ENCODE measurements around the gene AKAP6. TPM values are rescaled to one million over a fixed set of nuclear protein-coding genes. Genes with fewer than 3 reads are reported as not detected.
"Not testable (repeated sequence)": the region's sequence is repeated elsewhere in the genome, so short reads cannot be mapped to it uniquely, and the experiment has no call there.

AKAP6 gene
- polyA plus RNA-seq, 2 donors: 1.5 to 1.6 TPM

DNA sequence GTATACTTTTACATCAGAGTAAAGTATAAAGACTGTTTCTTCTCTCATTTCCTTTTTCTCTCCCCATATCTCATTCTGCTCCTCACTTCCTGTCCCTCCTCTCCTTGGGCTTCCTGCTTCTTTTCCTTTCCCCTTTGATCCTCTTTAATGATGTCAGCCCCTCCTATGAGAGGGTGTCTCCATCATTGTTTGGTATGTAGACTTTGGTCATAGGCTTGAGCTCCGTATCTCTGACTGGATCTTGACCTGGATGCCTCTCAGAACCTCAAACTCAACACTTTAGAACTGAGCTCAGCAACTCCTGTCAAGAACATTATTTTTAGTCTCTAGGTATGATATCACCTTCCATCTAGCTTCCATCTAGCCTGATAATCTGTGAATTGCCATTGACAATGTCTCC, 50.3 kb downstream of the AKAP6 start:
- H3K9me3 ChIP-seq (ENCODE audit: control insufficient read depth in 2 of 2, insufficient read depth in 1 of 2, low read depth in 1 of 2, low read length in 1 of 2): no peaks in the 10 kb centered on the region
- WGBS, 2 donors: 65 to 69% methylated on average over 1 of the region's 1 CpG
- H3K27me3 ChIP-seq (ENCODE audit: control insufficient read depth in 1 of 2, insufficient read depth in 2 of 2, low read length in 2 of 2): no peaks in the 10 kb centered on the region
- H3K4me3 ChIP-seq (ENCODE audit: low read depth in 1 of 2, low read length in 2 of 2): no peak overlapping the region
- no peaks in the 10 kb centered on the region for H3K4me1 ChIP-seq (ENCODE audit: control insufficient read depth in 2 of 2, insufficient read depth in 2 of 2, low read length in 1 of 2)
- no peak overlapping the region for H3K27ac ChIP-seq (ENCODE audit: low read depth in 2 of 2, low read length in 1 of 2)
- no peaks in the 10 kb centered on the region for H3K36me3 ChIP-seq (ENCODE audit: control insufficient read depth in 2 of 2, insufficient read depth in 2 of 2, low read length in 1 of 2)

GRCh38 chr14:32381869-32382268, 52.8 kb downstream of the AKAP6 start:
- Histone ChIP-seq H3K4me3 (ENCODE audit: low read depth in 1 of 2, low read length in 2 of 2) (no peak overlapping the region), H3K27me3 (ENCODE audit: control insufficient read depth in 1 of 2, insufficient read depth in 2 of 2, low read length in 2 of 2) (no peaks in the 10 kb centered on the region), H3K36me3 (ENCODE audit: control insufficient read depth in 2 of 2, insufficient read depth in 2 of 2, low read length in 1 of 2) (no peaks in the 10 kb centered on the region), H3K9me3 (ENCODE audit: control insufficient read depth in 2 of 2, insufficient read depth in 1 of 2, low read depth in 1 of 2, low read length in 1 of 2) (no peaks in the 10 kb centered on the region), H3K4me1 (ENCODE audit: control insufficient read depth in 2 of 2, insufficient read depth in 2 of 2, low read length in 1 of 2) (no peaks in the 10 kb centered on the region), H3K27ac (ENCODE audit: low read depth in 2 of 2, low read length in 1 of 2) (no peak overlapping the region)
- 60 to 69% methylated on average over 2 of the region's 2 CpGs for WGBS, 2 donors

DNA sequence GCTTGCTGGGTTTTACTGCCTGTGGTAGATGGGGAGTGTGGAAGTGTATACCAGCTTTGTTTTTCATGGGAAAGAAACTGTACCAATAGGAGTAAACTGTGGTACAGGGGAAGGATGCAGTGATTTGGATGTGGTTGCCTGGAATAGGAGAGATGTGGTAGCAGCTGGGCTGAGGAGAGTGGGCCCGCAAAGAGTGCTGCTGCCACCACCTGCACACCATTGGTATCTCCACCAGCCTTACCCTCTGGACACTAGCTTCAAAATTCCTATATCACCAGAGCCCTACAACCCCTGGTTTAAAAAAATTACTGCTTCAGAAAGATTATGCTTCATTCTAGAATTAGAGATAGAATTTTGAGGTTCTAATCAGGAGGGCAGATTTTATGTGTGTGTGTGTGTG, 53.6 kb downstream of the AKAP6 start:
- WGBS, 2 donors: 60 to 72% methylated on average over 1 of the region's 1 CpG
- no peak overlapping the region for H3K27ac ChIP-seq (ENCODE audit: low read depth in 2 of 2, low read length in 1 of 2)
- H3K36me3 ChIP-seq (ENCODE audit: control insufficient read depth in 2 of 2, insufficient read depth in 2 of 2, low read length in 1 of 2): no peaks in the 10 kb centered on the region
- no peak overlapping the region for H3K4me3 ChIP-seq (ENCODE audit: low read depth in 1 of 2, low read length in 2 of 2)
- H3K27me3 ChIP-seq (ENCODE audit: control insufficient read depth in 1 of 2, insufficient read depth in 2 of 2, low read length in 2 of 2): no peaks in the 10 kb centered on the region
- no peaks in the 10 kb centered on the region for H3K9me3 ChIP-seq (ENCODE audit: control insufficient read depth in 2 of 2, insufficient read depth in 1 of 2, low read depth in 1 of 2, low read length in 1 of 2)
- H3K4me1 ChIP-seq (ENCODE audit: control insufficient read depth in 2 of 2, insufficient read depth in 2 of 2, low read length in 1 of 2): no peaks in the 10 kb centered on the region

GRCh38 chr14:32383364-32384009, 54.4 kb downstream of the AKAP6 start:
- Histone ChIP-seq H3K27ac (ENCODE audit: low read depth in 2 of 2, low read length in 1 of 2) (no peak overlapping the region), H3K4me3 (ENCODE audit: low read depth in 1 of 2, low read length in 2 of 2) (no peak overlapping the region), H3K9me3 (ENCODE audit: control insufficient read depth in 2 of 2, insufficient read depth in 1 of 2, low read depth in 1 of 2, low read length in 1 of 2) (no peaks in the 10 kb centered on the region), H3K27me3 (ENCODE audit: control insufficient read depth in 1 of 2, insufficient read depth in 2 of 2, low read length in 2 of 2) (no peaks in the 10 kb centered on the region), H3K4me1 (ENCODE audit: control insufficient read depth in 2 of 2, insufficient read depth in 2 of 2, low read length in 1 of 2) (no peaks in the 10 kb centered on the region), H3K36me3 (ENCODE audit: control insufficient read depth in 2 of 2, insufficient read depth in 2 of 2, low read length in 1 of 2) (no peaks in the 10 kb centered on the region)
- 75 to 83% methylated on average over 3 of the region's 3 CpGs for WGBS, 2 donors

DNA sequence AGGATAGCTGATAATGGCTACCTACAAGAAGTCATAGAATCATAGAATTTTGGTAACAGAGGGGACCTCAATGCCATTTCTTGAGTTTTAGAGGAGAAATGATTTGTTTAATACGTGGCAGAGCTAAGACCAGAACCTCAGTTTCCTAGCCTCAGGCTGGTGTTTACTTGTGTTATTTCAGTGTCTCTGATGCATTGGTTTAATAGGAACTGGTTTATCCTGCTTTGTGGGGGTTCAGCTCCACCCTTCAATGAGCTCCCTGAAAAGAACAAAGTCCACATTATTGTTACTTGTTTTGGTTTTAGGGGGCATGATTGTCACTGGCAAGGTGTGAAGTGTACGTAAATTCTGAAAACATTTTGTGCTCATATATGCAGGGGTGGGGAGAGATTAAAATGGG, 55.4 kb downstream of the AKAP6 start:
- no peak overlapping the region for H3K27ac ChIP-seq (ENCODE audit: low read depth in 2 of 2, low read length in 1 of 2)
- 50 to 67% methylated on average over 2 of the region's 2 CpGs for WGBS, 2 donors
- H3K4me1 ChIP-seq (ENCODE audit: control insufficient read depth in 2 of 2, insufficient read depth in 2 of 2, low read length in 1 of 2): no peaks in the 10 kb centered on the region
- H3K4me3 ChIP-seq (ENCODE audit: low read depth in 1 of 2, low read length in 2 of 2): no peak overlapping the region
- no peaks in the 10 kb centered on the region for H3K9me3 ChIP-seq (ENCODE audit: control insufficient read depth in 2 of 2, insufficient read depth in 1 of 2, low read depth in 1 of 2, low read length in 1 of 2)
- H3K36me3 ChIP-seq (ENCODE audit: control insufficient read depth in 2 of 2, insufficient read depth in 2 of 2, low read length in 1 of 2): no peaks in the 10 kb centered on the region
- no peaks in the 10 kb centered on the region for H3K27me3 ChIP-seq (ENCODE audit: control insufficient read depth in 1 of 2, insufficient read depth in 2 of 2, low read length in 2 of 2)

DNA sequence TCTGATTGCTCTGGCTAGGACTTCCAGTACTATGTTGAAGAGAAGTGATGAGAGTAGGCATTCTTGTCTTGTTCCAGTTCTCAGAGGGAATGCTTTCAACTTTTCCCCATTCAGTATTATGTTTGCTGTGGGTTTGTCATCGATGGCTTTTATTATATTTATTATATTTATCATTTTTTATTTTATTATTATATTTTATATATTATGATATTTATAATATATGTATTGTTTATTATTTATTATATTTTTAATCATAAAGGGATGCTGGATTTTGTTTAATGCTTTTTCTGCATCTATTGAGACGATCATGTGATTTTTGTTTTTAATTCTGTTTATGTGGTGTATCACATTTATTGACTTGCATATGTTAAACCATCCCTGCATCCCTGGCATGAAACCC, 58.2 kb downstream of the AKAP6 start:
- H3K27ac ChIP-seq (ENCODE audit: low read depth in 2 of 2, low read length in 1 of 2); H3K27me3 ChIP-seq (ENCODE audit: control insufficient read depth in 1 of 2, insufficient read depth in 2 of 2, low read length in 2 of 2); H3K9me3 ChIP-seq (ENCODE audit: control insufficient read depth in 2 of 2, insufficient read depth in 1 of 2, low read depth in 1 of 2, low read length in 1 of 2); H3K36me3 ChIP-seq (ENCODE audit: control insufficient read depth in 2 of 2, insufficient read depth in 2 of 2, low read length in 1 of 2); H3K4me1 ChIP-seq (ENCODE audit: control insufficient read depth in 2 of 2, insufficient read depth in 2 of 2, low read length in 1 of 2); H3K4me3 ChIP-seq (ENCODE audit: low read depth in 1 of 2, low read length in 2 of 2): not testable (repeated sequence)
- WGBS, 2 donors: 86 to 91% methylated on average over 2 of the region's 2 CpGs

GRCh38 chr14:32393119-32393518, 64.0 kb downstream of the AKAP6 start:
- H3K36me3 ChIP-seq (ENCODE audit: control insufficient read depth in 2 of 2, insufficient read depth in 2 of 2, low read length in 1 of 2): no peaks in the 10 kb centered on the region
- H3K27ac ChIP-seq (ENCODE audit: low read depth in 2 of 2, low read length in 1 of 2): no peak overlapping the region
- no peaks in the 10 kb centered on the region for H3K4me1 ChIP-seq (ENCODE audit: control insufficient read depth in 2 of 2, insufficient read depth in 2 of 2, low read length in 1 of 2)
- H3K4me3 ChIP-seq (ENCODE audit: low read depth in 1 of 2, low read length in 2 of 2): no peak overlapping the region
- H3K27me3 ChIP-seq (ENCODE audit: control insufficient read depth in 1 of 2, insufficient read depth in 2 of 2, low read length in 2 of 2): no peaks in the 10 kb centered on the region
- H3K9me3 ChIP-seq (ENCODE audit: control insufficient read depth in 2 of 2, insufficient read depth in 1 of 2, low read depth in 1 of 2, low read length in 1 of 2): no peaks in the 10 kb centered on the region
- 88% methylated on average over 1 of the region's 1 CpG for WGBS, 2 donors

GRCh38 chr14:32394038-32394437, 64.9 kb downstream of the AKAP6 start:
- Histone ChIP-seq H3K27ac (ENCODE audit: low read depth in 2 of 2, low read length in 1 of 2) (no peak overlapping the region), H3K36me3 (ENCODE audit: control insufficient read depth in 2 of 2, insufficient read depth in 2 of 2, low read length in 1 of 2) (no peaks in the 10 kb centered on the region), H3K4me3 (ENCODE audit: low read depth in 1 of 2, low read length in 2 of 2) (no peak overlapping the region), H3K27me3 (ENCODE audit: control insufficient read depth in 1 of 2, insufficient read depth in 2 of 2, low read length in 2 of 2) (no peaks in the 10 kb centered on the region), H3K9me3 (ENCODE audit: control insufficient read depth in 2 of 2, insufficient read depth in 1 of 2, low read depth in 1 of 2, low read length in 1 of 2) (no peaks in the 10 kb centered on the region), H3K4me1 (ENCODE audit: control insufficient read depth in 2 of 2, insufficient read depth in 2 of 2, low read length in 1 of 2) (no peaks in the 10 kb centered on the region)
- whole genome bisulfite sequencing, 2 donors: 78 to 92% methylated on average over 1 of the region's 1 CpG

GRCh38 chr14:32396885-32397284, 67.8 kb downstream of the AKAP6 start:
- Histone ChIP-seq H3K36me3 (ENCODE audit: control insufficient read depth in 2 of 2, insufficient read depth in 2 of 2, low read length in 1 of 2) (no peaks in the 10 kb centered on the region), H3K4me3 (ENCODE audit: low read depth in 1 of 2, low read length in 2 of 2) (no peak overlapping the region), H3K27me3 (ENCODE audit: control insufficient read depth in 1 of 2, insufficient read depth in 2 of 2, low read length in 2 of 2) (no peaks in the 10 kb centered on the region), H3K4me1 (ENCODE audit: control insufficient read depth in 2 of 2, insufficient read depth in 2 of 2, low read length in 1 of 2) (no peaks in the 10 kb centered on the region), H3K27ac (ENCODE audit: low read depth in 2 of 2, low read length in 1 of 2) (peak overlapping the region; percentile 30 to 55), H3K9me3 (ENCODE audit: control insufficient read depth in 2 of 2, insufficient read depth in 1 of 2, low read depth in 1 of 2, low read length in 1 of 2) (no peaks in the 10 kb centered on the region)

DNA sequence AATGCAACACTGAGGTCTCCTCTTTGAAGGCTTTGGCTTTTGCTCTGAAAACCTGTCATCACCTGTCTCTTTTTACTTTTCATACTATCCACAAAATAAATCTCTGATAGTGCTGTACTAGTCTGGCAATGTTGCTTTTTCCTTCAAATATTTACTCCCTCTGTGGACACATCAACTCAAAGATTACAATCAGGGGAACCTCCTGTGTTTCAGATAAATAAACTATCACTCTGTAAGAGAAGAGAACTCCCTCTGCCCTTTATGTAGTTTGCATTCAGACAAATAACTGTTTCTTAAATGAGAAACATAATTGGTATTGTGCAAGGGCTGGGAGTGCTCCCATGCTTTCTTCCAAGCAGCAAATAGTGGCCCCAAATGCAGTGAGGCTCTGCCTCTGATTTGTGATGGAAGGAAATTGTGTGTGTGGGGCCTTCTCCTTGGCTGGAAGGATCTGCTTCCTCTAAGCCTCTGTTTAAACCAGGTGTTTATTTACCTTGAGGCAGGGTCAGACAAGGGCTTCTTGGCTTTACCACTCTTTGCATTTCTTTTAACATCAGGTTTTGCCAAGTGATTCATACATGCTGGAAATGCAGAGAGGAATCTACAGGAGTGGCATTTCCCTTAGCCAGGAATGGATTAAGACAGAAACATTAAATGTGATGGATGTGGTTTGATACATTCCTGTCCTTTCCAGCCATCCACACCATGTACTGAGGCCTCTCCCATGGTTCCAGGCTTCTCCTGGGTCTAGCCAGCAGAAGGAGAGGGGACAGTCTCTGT, 69.0 kb downstream of the AKAP6 start:
- Histone ChIP-seq H3K27me3 (ENCODE audit: control insufficient read depth in 1 of 2, insufficient read depth in 2 of 2, low read length in 2 of 2) (no peaks in the 10 kb centered on the region), H3K4me3 (ENCODE audit: low read depth in 1 of 2, low read length in 2 of 2) (no peak overlapping the region), H3K4me1 (ENCODE audit: control insufficient read depth in 2 of 2, insufficient read depth in 2 of 2, low read length in 1 of 2) (no peaks in the 10 kb centered on the region), H3K36me3 (ENCODE audit: control insufficient read depth in 2 of 2, insufficient read depth in 2 of 2, low read length in 1 of 2) (no peaks in the 10 kb centered on the region), H3K27ac (ENCODE audit: low read depth in 2 of 2, low read length in 1 of 2) (peak overlapping the region; percentile 58 to 81), H3K9me3 (ENCODE audit: control insufficient read depth in 2 of 2, insufficient read depth in 1 of 2, low read depth in 1 of 2, low read length in 1 of 2) (no peaks in the 10 kb centered on the region)

Measured in esophagus (tissue), 2 donors.